A549 (cell line): ENCODE results near the gene HMCN1.

Experiments used
- CHD2 ChIP-seq: fragments of 150-350 bp; IDR thresholded peaks from 2 replicates; pipeline ENCODE4 v1.6.1; 2014; ENCODE audit warnings: low read length; ENCODE audit not compliant: partially characterized antibody
- CTCF ChIP-seq: fragments of >200 bp; sonication (Bioruptor Twin); formaldehyde crosslinking; IDR thresholded peaks from 3 replicates; pipeline ENCODE4 v1.5.1; 2016
- EP300 ChIP-seq, 2 experiments: fragments of >200 bp; sonication (Bioruptor Twin); formaldehyde crosslinking; IDR thresholded peaks; 2 replicates in 1 of 2; 3 replicates in 1 of 2; pipeline ENCODE4 v1.6.1; 2016 to 2017
- REST ChIP-seq: fragments of 200-600 bp; sonication (generic); IDR thresholded peaks from 2 replicates; pipeline ENCODE4 v1.6.1; 2016; ENCODE audit warnings: antibody characterized with exemption, mild to moderate bottlenecking, moderate library complexity

- no peak for TF ChIP-seq REST
- no peak for TF ChIP-seq CHD2
- TF ChIP-seq CTCF: no peak
- TF ChIP-seq EP300 (IDR thresholded peaks at IDR 0.05): no peak
Measured at GRCh38 chr1:186207391-186208085, 473.3 kb downstream of the HMCN1 start.
